Mesendoderm (in vitro differentiated cells): ENCODE measurements around the gene PSME3.
"Not testable (repeated sequence)": the region's sequence is repeated elsewhere in the genome, so short reads cannot be mapped to it uniquely, and the experiment has no call there.

Source experiments
- DNase-seq: peaks from one replicate; pipeline ENCODE4 v3.0.0; 2013
- H2AK5ac ChIP-seq: 2 replicates; pipeline ENCODE4 v1.6.1; 2013; ENCODE audit warnings: low read length, inconsistent platforms
- H2BK120ac ChIP-seq: 2 replicates; pipeline ENCODE4 v1.6.1; 2013; ENCODE audit warnings: low read depth, mild to moderate bottlenecking, low read length, moderate library complexity, mixed read lengths
- H2BK15ac ChIP-seq: replicated peaks from 2 replicates; pipeline ENCODE4 v1.6.1; 2013; ENCODE audit warnings: low read depth, mild to moderate bottlenecking, moderate library complexity
- H2BK5ac ChIP-seq: 2 replicates; pipeline ENCODE4 v1.6.1; 2013; ENCODE audit warnings: low read length, inconsistent platforms
- H3K18ac ChIP-seq: 2 replicates; pipeline ENCODE4 v1.6.1; 2013; ENCODE audit warnings: mild to moderate bottlenecking, low read length, mixed read lengths
- H3K23ac ChIP-seq: one replicate; pipeline ENCODE4 v1.6.1; 2013; ENCODE audit warnings: low read length
- H3K27ac ChIP-seq: 2 replicates; pipeline ENCODE4 v1.5.1; 2013; ENCODE audit warnings: low read depth, mild to moderate bottlenecking, inconsistent platforms, low read length, moderate library complexity
- H3K27me3 ChIP-seq: 2 replicates; pipeline ENCODE4 v1.6.1; 2013; ENCODE audit warnings: low read length, control low read depth, mild to moderate bottlenecking, inconsistent platforms; ENCODE audit not compliant: insufficient read depth, poor library complexity
- H3K36me3 ChIP-seq: 2 replicates; pipeline ENCODE4 v1.6.1; 2013; ENCODE audit warnings: low read length, inconsistent platforms; ENCODE audit not compliant: control insufficient read depth, insufficient read depth
- H3K4ac ChIP-seq: one replicate; pipeline ENCODE4 v1.6.1; 2013; ENCODE audit warnings: low read depth, mild to moderate bottlenecking, low read length, moderate library complexity
- H3K4me1 ChIP-seq: 2 replicates; pipeline ENCODE4 v1.6.1; 2013; ENCODE audit warnings: low read depth, low read length, inconsistent platforms; ENCODE audit not compliant: control insufficient read depth
- H3K4me2 ChIP-seq: 2 replicates; pipeline ENCODE4 v1.6.1; 2013; ENCODE audit warnings: low read length
- H3K4me3 ChIP-seq: 2 replicates; pipeline ENCODE4 v1.5.1; 2013; ENCODE audit warnings: mild to moderate bottlenecking, low read length
- H3K56ac ChIP-seq: one replicate; pipeline ENCODE4 v1.6.1; 2013; ENCODE audit warnings: low read length
- H3K79me1 ChIP-seq: 2 replicates; pipeline ENCODE4 v1.6.1; 2013; ENCODE audit warnings: low read length, inconsistent platforms
- H3K79me2 ChIP-seq: 2 replicates; pipeline ENCODE4 v1.6.1; 2013; ENCODE audit warnings: mild to moderate bottlenecking, low read length; ENCODE audit not compliant: control insufficient read depth, insufficient read depth
- H3K9ac ChIP-seq: 2 replicates; pipeline ENCODE4 v1.6.1; 2013; ENCODE audit warnings: low read length, inconsistent platforms
- H4K5ac ChIP-seq: one replicate; pipeline ENCODE4 v1.6.1; 2013; ENCODE audit warnings: low read length
- H4K8ac ChIP-seq: one replicate; pipeline ENCODE4 v1.6.1; 2013; ENCODE audit warnings: low read depth, mild to moderate bottlenecking, control low read depth, low read length, moderate library complexity
- WGBS: extraction: QIAGEN DNeasy Blood & Tissue Kit; methylation state at CpG from one replicate; pipeline ENCODE4 v1.1.7; 2013; ENCODE audit warnings: low lambda C conversion rate, missing lambda C conversion rate; ENCODE audit not compliant: insufficient coverage; ENCODE audit errors: extremely low coverage; 5-methylcytosine and 5-hydroxymethylcytosine counted together

The PSME3 gene

DNA sequence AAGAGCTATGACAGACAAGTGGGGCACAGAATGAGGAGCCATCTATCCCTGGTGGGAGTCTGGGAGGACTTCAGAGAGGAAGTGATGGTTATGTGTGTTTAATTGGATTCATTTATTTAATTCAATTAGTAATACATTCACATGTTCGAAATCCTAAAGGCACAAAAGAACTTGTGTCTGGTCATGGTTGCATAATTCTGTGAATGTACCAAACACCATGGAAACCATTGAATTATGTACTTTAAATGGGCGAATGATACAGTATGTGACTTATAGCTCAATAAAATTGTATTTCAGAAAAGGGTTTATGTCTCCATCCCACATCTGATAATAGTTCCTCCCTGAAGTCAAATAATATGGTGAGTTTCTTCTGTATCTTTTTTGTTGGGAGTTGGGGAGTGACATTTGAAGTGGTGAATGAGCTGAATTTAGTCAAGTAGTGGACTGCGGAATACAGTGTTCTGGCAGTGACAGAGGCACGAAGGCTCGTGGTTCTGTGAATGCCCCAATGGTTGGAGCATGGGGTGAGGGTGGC, 47.6 kb downstream of the PSME3 start:
- Histone ChIP-seq H3K27ac (no peak overlapping the region), H3K56ac (no peak overlapping the region), H3K4ac (no peak overlapping the region), H3K18ac (no peak overlapping the region), H3K79me2 (no peaks in the 10 kb centered on the region), H3K9ac (no peak overlapping the region), H2BK15ac (no peak overlapping the region), H2AK5ac (no peak overlapping the region), H3K4me3 (no peak overlapping the region), H2BK120ac (no peak overlapping the region), H3K4me2 (no peak overlapping the region), H4K5ac (no peak overlapping the region), H3K79me1 (no peaks in the 10 kb centered on the region), H3K36me3 (no peaks in the 10 kb centered on the region), H3K4me1 (no peaks in the 10 kb centered on the region), H3K23ac (no peak overlapping the region), H2BK5ac (no peak overlapping the region), H3K27me3 (no peaks in the 10 kb centered on the region), H4K8ac (no peak overlapping the region)
- DNase-seq = no peak
- WGBS = no CpG with 5 or more reads among the region's 5 CpGs

DNA sequence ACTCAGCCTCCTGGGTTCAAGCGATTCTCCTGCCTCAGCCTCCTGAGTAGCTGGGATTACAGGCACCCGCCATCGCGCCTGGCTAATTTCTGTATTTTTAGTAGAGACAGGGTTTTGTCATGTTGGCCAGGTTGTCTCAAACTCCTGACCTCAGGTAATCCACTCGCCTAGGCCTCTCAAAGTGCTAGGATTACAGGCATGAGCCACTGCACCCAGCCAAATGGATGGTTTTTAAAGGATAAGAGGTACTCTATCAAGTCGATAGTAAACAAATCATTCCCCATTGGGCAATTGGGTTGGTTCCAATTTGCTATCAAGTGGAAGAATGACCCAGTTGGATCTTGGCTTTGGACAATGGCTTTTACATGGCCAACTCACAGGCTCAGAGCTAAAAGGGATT, 48.5 kb downstream of the PSME3 start:
- H3K79me2 ChIP-seq, DNase-seq, H2BK5ac ChIP-seq, H3K23ac ChIP-seq, H3K4ac ChIP-seq, H3K9ac ChIP-seq, H3K4me1 ChIP-seq, H3K36me3 ChIP-seq, H3K79me1 ChIP-seq, H2BK120ac ChIP-seq, H3K4me3 ChIP-seq, H3K56ac ChIP-seq, H4K5ac ChIP-seq, H2AK5ac ChIP-seq, H2BK15ac ChIP-seq, H3K27ac ChIP-seq, H3K27me3 ChIP-seq, H3K18ac ChIP-seq, H4K8ac ChIP-seq, H3K4me2 ChIP-seq: not testable (repeated sequence)
- WGBS = no CpG with 5 or more reads among the region's 6 CpGs

DNA sequence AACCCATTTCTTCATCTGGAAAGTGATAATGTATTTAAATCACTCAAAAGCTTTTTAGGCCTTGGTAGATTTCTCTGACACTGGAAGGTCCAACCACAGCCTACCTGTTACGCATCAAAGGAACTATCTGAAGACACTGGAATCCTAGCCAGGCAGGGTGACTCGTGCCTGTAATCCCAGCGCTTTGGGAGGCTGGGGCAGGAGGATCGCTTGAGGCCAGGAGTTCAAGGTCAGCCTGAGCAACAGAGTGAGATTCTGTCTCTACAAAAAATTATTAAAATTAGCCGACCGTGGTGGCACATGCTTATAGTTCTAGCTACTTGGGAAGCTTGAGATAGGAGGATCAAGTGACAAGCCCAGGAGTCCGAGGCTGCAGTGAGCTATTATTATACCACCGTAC, 49.0 kb downstream of the PSME3 start:
- Histone ChIP-seq H2BK120ac (no peak overlapping the region), H3K79me2 (no peaks in the 10 kb centered on the region), H3K56ac (no peak overlapping the region), H3K4me2 (no peak overlapping the region), H2AK5ac (no peak overlapping the region), H3K9ac (no peak overlapping the region), H3K23ac (no peak overlapping the region), H3K18ac (no peak overlapping the region), H3K79me1 (no peaks in the 10 kb centered on the region), H3K4ac (no peak overlapping the region), H3K27ac (no peak overlapping the region), H3K4me1 (no peaks in the 10 kb centered on the region), H3K36me3 (no peaks in the 10 kb centered on the region), H2BK15ac (no peak overlapping the region), H4K5ac (no peak overlapping the region), H3K4me3 (no peak overlapping the region), H2BK5ac (no peak overlapping the region), H4K8ac (no peak overlapping the region), H3K27me3 (no peaks in the 10 kb centered on the region)
- no peak for DNase-seq
- no CpG with 5 or more reads among the region's 8 CpGs for WGBS

DNA sequence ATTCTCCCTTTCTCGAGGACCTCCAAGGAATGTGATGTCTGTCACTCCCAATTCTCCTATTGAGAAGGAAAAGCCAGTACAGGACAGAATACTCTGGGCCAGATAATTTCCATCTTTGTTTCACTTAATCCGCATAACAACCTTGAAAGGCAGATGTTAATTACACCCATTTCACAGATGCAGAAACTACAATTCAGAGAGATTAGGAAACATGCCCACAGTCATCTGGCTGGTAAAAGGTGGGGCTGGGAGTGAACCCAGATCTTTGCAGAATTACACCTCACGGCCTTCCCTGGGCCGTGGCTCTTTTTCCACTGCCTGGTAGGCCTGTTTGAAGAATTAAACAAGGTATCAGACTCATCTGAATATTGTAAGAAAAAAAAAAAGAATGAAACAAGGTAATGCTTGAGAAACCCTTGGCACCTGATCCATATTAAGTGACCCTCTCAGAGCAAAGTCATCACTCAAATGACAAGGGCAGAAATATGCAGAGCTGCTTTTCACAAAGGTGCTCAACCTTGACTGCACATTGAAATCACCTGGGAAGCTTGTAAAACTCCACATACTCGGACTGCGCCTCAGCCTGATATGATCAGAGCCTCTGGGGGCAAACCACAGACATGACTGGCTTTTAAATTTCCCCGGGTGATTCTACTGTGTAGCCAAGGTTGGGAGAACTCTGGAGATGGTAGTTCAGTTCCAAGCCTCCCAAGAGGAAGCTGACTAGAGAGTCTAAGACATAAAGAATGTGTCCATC, 50.8 kb downstream of the PSME3 start:
- no peak overlapping the region for H3K4me3 ChIP-seq
- no peak overlapping the region for H4K8ac ChIP-seq
- H2BK15ac ChIP-seq = no peak overlapping the region
- H3K4me1 ChIP-seq = no peaks in the 10 kb centered on the region
- H2BK120ac ChIP-seq = no peak overlapping the region
- no peak overlapping the region for H2AK5ac ChIP-seq
- H3K56ac ChIP-seq = no peak overlapping the region
- H3K4ac ChIP-seq = no peak overlapping the region
- no peak overlapping the region for H3K18ac ChIP-seq
- no peaks in the 10 kb centered on the region for H3K79me1 ChIP-seq
- no peak overlapping the region for H4K5ac ChIP-seq
- no peak overlapping the region for H3K27ac ChIP-seq
- no peak overlapping the region for H3K23ac ChIP-seq
- H3K4me2 ChIP-seq = no peak overlapping the region
- no CpG with 5 or more reads among the region's 7 CpGs for WGBS
- no peak for DNase-seq
- no peak overlapping the region for H3K9ac ChIP-seq
- H3K27me3 ChIP-seq = no peaks in the 10 kb centered on the region
- no peaks in the 10 kb centered on the region for H3K36me3 ChIP-seq
- H2BK5ac ChIP-seq = no peak overlapping the region
- H3K79me2 ChIP-seq = no peaks in the 10 kb centered on the region

DNA sequence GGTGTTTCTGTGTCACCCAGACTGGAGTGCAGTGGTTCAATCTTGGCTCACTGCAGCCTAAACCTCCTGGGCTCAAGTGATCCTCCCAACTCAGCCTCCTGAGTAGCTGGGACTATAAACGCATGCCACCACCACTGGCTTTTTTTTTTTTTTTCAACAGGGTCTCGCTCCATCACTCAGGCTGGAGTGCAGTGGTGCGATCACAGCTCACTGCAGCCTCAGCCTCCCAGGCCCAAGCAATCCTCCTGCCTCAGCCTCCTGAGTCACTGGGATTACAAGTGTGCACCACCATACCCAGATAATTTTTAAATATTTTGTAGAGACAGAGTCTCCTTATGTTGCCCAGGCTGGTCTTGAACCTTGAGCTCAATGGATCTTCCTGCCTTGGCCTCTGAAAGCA, 52.6 kb downstream of the PSME3 start:
- not testable (repeated sequence) for H3K79me2 ChIP-seq, H3K18ac ChIP-seq, H2AK5ac ChIP-seq, H4K8ac ChIP-seq, H3K56ac ChIP-seq, H3K4ac ChIP-seq, H3K9ac ChIP-seq, H4K5ac ChIP-seq, DNase-seq, H2BK5ac ChIP-seq, H2BK15ac ChIP-seq, H3K27ac ChIP-seq, H2BK120ac ChIP-seq, H3K79me1 ChIP-seq, H3K4me3 ChIP-seq, H3K4me1 ChIP-seq, H3K23ac ChIP-seq, H3K36me3 ChIP-seq, H3K4me2 ChIP-seq, H3K27me3 ChIP-seq
- no CpG with 5 or more reads among the region's 3 CpGs for WGBS
